Measurements from ENCODE around the gene RNGTT. TPM values are rescaled to one million over a fixed set of nuclear protein-coding genes. Genes with fewer than 3 reads are reported as not detected.

The RNGTT gene
- total and polyA plus RNA-seq, 10 of the 15 experiments (the other 5 are each of a cell fraction or from before 2014, with no cell fraction given): 7.7 to 30.4 (median 22.2) TPM

GRCh38 chr6:88856566-88856965, 106.9 kb downstream of the RNGTT start (continued):
- TF ChIP-seq TCF3 (IDR thresholded peaks at IDR 0.05; ENCODE audit: borderline replicate concordance, insufficient read depth, low read depth, low read length) (no peak), RCOR1 (conservative IDR thresholded peaks at IDR 0.05; ENCODE audit: low read depth, low read length) (no peak)

- Histone ChIP-seq H4K20me1 (ENCODE audit: control insufficient read depth, insufficient read depth) (no peaks in the 10 kb centered on the region), H3K9me3 (replicated peaks; ENCODE audit: control insufficient read depth, insufficient read depth, low read length) (no peaks in the 10 kb centered on the region), H3K9ac (ENCODE audit: control insufficient read depth, insufficient read depth, low read length) (no peak overlapping the region), H3K27me3 (replicated peaks in 1 of 2; ENCODE audit: control insufficient read depth in 2 of 2, insufficient read depth in 2 of 2, low read length in 1 of 2) (no peaks in the 10 kb centered on the region), H3K4me3 (no peak overlapping the region), H3K27ac (ENCODE audit: control insufficient read depth, insufficient read depth) (no peak overlapping the region), H3K36me3 (ENCODE audit: control insufficient read depth in 2 of 2, insufficient read depth in 2 of 2, low read length in 1 of 2) (peaks cover 0 to 1% of the 10 kb centered on the region in 2 experiments; a peak in 3 of 4 replicates), H3K79me2 (ENCODE audit: control insufficient read depth, insufficient read depth, low read length) (no peaks in the 10 kb centered on the region), H3K4me1 (ENCODE audit: control insufficient read depth, insufficient read depth, low read length) (no peaks in the 10 kb centered on the region), H2AFZ (ENCODE audit: control insufficient read depth, low read depth, low read length) (no peak overlapping the region), H3K4me2 (ENCODE audit: control insufficient read depth, insufficient read depth) (no peak overlapping the region)
- SMC1A ChIA-PET (ENCODE audit: uncharacterized antibody, unreplicated experiment): interaction anchor here (0.7 to 6.9 kb wide), 5 partner anchors 10 to 925 kb away, joined by 3 to 56 read pairs (median 4); no protein-coding TSS in a partner anchor
- intact Hi-C loops (cut with micrococcal nuclease; ENCODE audit: unreplicated experiment): no loop called here
- FAIRE-seq: no peak
- no peak for TF ChIP-seq ZNF274 (IDR thresholded peaks at IDR 0.05; ENCODE audit: insufficient read depth, insufficient read length)
- TF ChIP-seq STAT1 (conservative IDR thresholded peaks at IDR 0.05): no peak
- no peak for TF ChIP-seq SP1 (IDR thresholded peaks at IDR 0.05; ENCODE audit: low read depth, low read length)
- TF ChIP-seq ETV6 (conservative IDR thresholded peaks at IDR 0.05 in 1 of 2, IDR thresholded peaks at IDR 0.05 in 1 of 2; ENCODE audit: borderline replicate concordance in 1 of 2, low read depth in 1 of 2): no peak
- no peak for TF ChIP-seq SMARCA5 (IDR thresholded peaks at IDR 0.05)
- 95% methylated on average over 2 of the region's 2 CpGs for WGBS (ENCODE audit: insufficient coverage, insufficient replicate concordance, low lambda C conversion rate, missing lambda C conversion rate)
- no peak for ATAC-seq
- CTCF ChIA-PET: interaction anchor here (0.6 to 2.0 kb wide), 7 partner anchors 9 to 1717 kb away, joined by 3 to 5 read pairs (median 3); no protein-coding TSS in a partner anchor
- POLR2A ChIA-PET: interaction anchor here (0.7 to 1.1 kb wide), 2 partner anchors 10 to 930 kb away, joined by 3 read pairs; no protein-coding TSS in a partner anchor
- no TSS peak for BruUV-seq (replicated peaks)
- DNase-seq (ENCODE audit: low read depth, low spot score): no peak
- RAD21 ChIA-PET (ENCODE audit: unreplicated experiment): interaction anchor here (0.6 to 2.1 kb wide), 3 partner anchors 15 to 356 kb away, joined by 3 to 16 read pairs (median 4); no protein-coding TSS in a partner anchor
- in situ Hi-C loops (cut with MboI): no loop called here
Observed at GRCh38 chr6:88855541-88856147, 107.8 kb downstream of the RNGTT start.
